Uterus (tissue), 4 donors: ENCODE data around the gene LRP1B. TPM values are rescaled to one million over a fixed set of nuclear protein-coding genes. Genes with fewer than 3 reads are reported as not detected.

Experiments
- DNase-seq, 2 donors: peaks; one replicate each; pipeline ENCODE4 v3.0.0-alpha.2; 2019 to 2020
- H3K27ac ChIP-seq, 2 donors: fragments of 200-600 bp; sonication (generic); 1 replicate in 1 of 2; 2 replicates in 1 of 2; pipeline ENCODE4 v1.5.1; 2016 to 2018
- H3K27me3 ChIP-seq, 2 donors: fragments of 200-600 bp; sonication (generic); one replicate each; pipeline ENCODE4 v1.5.1; 2018 to 2019; ENCODE audit warnings: control low read depth in 1 of 2
- H3K36me3 ChIP-seq, 2 donors: fragments of 200-600 bp; sonication (generic); one replicate each; pipeline ENCODE4 v1.5.1; 2019; ENCODE audit warnings: control low read depth in 1 of 2
- H3K4me1 ChIP-seq, 2 donors: fragments of 200-600 bp; sonication (generic); one replicate each; pipeline ENCODE4 v1.5.1; 2018 to 2019; ENCODE audit warnings: control low read depth in 1 of 2
- H3K4me3 ChIP-seq, 2 donors: fragments of 200-600 bp; sonication (generic); 1 replicate in 1 of 2; 2 replicates in 1 of 2; pipeline ENCODE4 v1.5.1; 2018 to 2019; ENCODE audit warnings: mild to moderate bottlenecking in 1 of 2
- H3K9me3 ChIP-seq, 2 donors: fragments of 200-600 bp; sonication (generic); one replicate each; pipeline ENCODE4 v1.5.1; 2019; ENCODE audit warnings: control low read depth in 1 of 2
- CTCF ChIP-seq, 4 experiments: fragments of 200-600 bp in 2 of 4; fragments of 450-650 bp in 2 of 4; sonication (generic) in 2 of 4; IDR thresholded peaks; one replicate each; pipeline ENCODE4 v1.5.1; 2016 to 2019; ENCODE audit warnings: antibody characterized with exemption in 4 of 4, mild to moderate bottlenecking in 2 of 4, moderate library complexity in 1 of 4
- POLR2A ChIP-seq, 2 donors: fragments of 450-650 bp; IDR thresholded peaks; one replicate each; pipeline ENCODE4 v1.6.1; 2016; ENCODE audit warnings: antibody characterized with exemption in 2 of 2, mild to moderate bottlenecking in 1 of 2, moderate library complexity in 1 of 2
- intact Hi-C: fragments of 100-400 bp; cut with DNase I; formaldehyde crosslinking; loops from one replicate; pipeline ENCODE4 v1.15.1; 2023; ENCODE audit warnings: low total_unique reads
- total RNA-seq, 4 donors: library from RNA; depleted of rRNA in 3 of 4; stranded (reverse); fragments of >200 nt in 3 of 4; gene quantifications; one replicate each; pipeline versions ENCODE4 v1.1.0 to v1.2.4, GENCODE V29; 2014 to 2023
- donor health status: DM: yes; HTN: yes; CAD: no.

The LRP1B gene
- total RNA-seq, 4 donors from 2014 or later = 0.29 to 7.3 (median 0.79) TPM; not detected in 1

GRCh38 chr2:140585016-140585415, 1545.8 kb downstream of the LRP1B start:
- Histone ChIP-seq H3K4me1 (no peaks in the 10 kb centered on the region), H3K27me3 (no peaks in the 10 kb centered on the region), H3K9me3 (no peaks in the 10 kb centered on the region), H3K27ac (no peak overlapping the region), H3K4me3 (no peak overlapping the region), H3K36me3 (no peaks in the 10 kb centered on the region)
- no peak for DNase-seq
- intact Hi-C loops = no loop called here
- TF ChIP-seq CTCF (IDR thresholded peaks at IDR 0.05) = no peak
- TF ChIP-seq POLR2A (IDR thresholded peaks at IDR 0.05) = no peak

GRCh38 chr2:140584471-140584870, 1546.3 kb downstream of the LRP1B start:
- Histone ChIP-seq H3K4me1 (no peaks in the 10 kb centered on the region), H3K4me3 (no peak overlapping the region), H3K36me3 (no peaks in the 10 kb centered on the region), H3K27ac (no peak overlapping the region), H3K27me3 (no peaks in the 10 kb centered on the region), H3K9me3 (no peaks in the 10 kb centered on the region)
- intact Hi-C loops = no loop called here
- no peak for DNase-seq
- TF ChIP-seq CTCF (IDR thresholded peaks at IDR 0.05) (no peak), POLR2A (IDR thresholded peaks at IDR 0.05) (no peak)

GRCh38 chr2:140580532-140581151, 1550.2 kb downstream of the LRP1B start:
- Histone ChIP-seq H3K9me3 (no peaks in the 10 kb centered on the region), H3K27ac (no peak overlapping the region), H3K4me1 (no peaks in the 10 kb centered on the region), H3K4me3 (no peak overlapping the region), H3K36me3 (no peaks in the 10 kb centered on the region), H3K27me3 (no peaks in the 10 kb centered on the region)
- DNase-seq = no peak
- intact Hi-C loops = no loop called here
- TF ChIP-seq CTCF (IDR thresholded peaks at IDR 0.05) = no peak
- no peak for TF ChIP-seq POLR2A (IDR thresholded peaks at IDR 0.05)

- Histone ChIP-seq H3K27ac (no peak overlapping the region), H3K4me1 (no peaks in the 10 kb centered on the region), H3K27me3 (no peaks in the 10 kb centered on the region), H3K36me3 (no peaks in the 10 kb centered on the region), H3K9me3 (no peaks in the 10 kb centered on the region), H3K4me3 (no peak overlapping the region)
- TF ChIP-seq CTCF (IDR thresholded peaks at IDR 0.05) = no peak
- TF ChIP-seq POLR2A (IDR thresholded peaks at IDR 0.05) = no peak
- no peak for DNase-seq
- intact Hi-C loops = no loop called here
These were observed 1553.4 kb downstream of the LRP1B start for GRCh38 chr2:140577453-140577852.

- H3K27ac ChIP-seq = no peak overlapping the region
- TF ChIP-seq POLR2A (IDR thresholded peaks at IDR 0.05) = no peak
- no peaks in the 10 kb centered on the region for H3K36me3 ChIP-seq
- DNase-seq = no peak
- no peaks in the 10 kb centered on the region for H3K9me3 ChIP-seq
- no peaks in the 10 kb centered on the region for H3K4me1 ChIP-seq
- no peaks in the 10 kb centered on the region for H3K27me3 ChIP-seq
- intact Hi-C loops = no loop called here
- no peak overlapping the region for H3K4me3 ChIP-seq
These were observed 1563.1 kb downstream of the LRP1B start for GRCh38 chr2:140567734-140568133.

GRCh38 chr2:140565756-140566155, 1565.1 kb downstream of the LRP1B start:
- Histone ChIP-seq H3K9me3 (no peaks in the 10 kb centered on the region), H3K27ac (no peak overlapping the region), H3K4me3 (no peak overlapping the region), H3K36me3 (no peaks in the 10 kb centered on the region), H3K27me3 (no peaks in the 10 kb centered on the region), H3K4me1 (no peaks in the 10 kb centered on the region)
- no peak for TF ChIP-seq POLR2A (IDR thresholded peaks at IDR 0.05)
- no peak for TF ChIP-seq CTCF (IDR thresholded peaks at IDR 0.05)
- intact Hi-C loops = no loop called here
- DNase-seq = no peak
